Measurements from ENCODE around the gene STUB1.

The STUB1 gene

GRCh38 chr16:714558-715476, 34.6 kb downstream of the STUB1 start, which contains the start of gene METRN:
Gene METRN, plus strand, starts transcription at chr16:715118. Its CDS starts 172 bp downstream, at chr16:715290.
- peak; percentile 26 to 59 for DNase-seq

DNA sequence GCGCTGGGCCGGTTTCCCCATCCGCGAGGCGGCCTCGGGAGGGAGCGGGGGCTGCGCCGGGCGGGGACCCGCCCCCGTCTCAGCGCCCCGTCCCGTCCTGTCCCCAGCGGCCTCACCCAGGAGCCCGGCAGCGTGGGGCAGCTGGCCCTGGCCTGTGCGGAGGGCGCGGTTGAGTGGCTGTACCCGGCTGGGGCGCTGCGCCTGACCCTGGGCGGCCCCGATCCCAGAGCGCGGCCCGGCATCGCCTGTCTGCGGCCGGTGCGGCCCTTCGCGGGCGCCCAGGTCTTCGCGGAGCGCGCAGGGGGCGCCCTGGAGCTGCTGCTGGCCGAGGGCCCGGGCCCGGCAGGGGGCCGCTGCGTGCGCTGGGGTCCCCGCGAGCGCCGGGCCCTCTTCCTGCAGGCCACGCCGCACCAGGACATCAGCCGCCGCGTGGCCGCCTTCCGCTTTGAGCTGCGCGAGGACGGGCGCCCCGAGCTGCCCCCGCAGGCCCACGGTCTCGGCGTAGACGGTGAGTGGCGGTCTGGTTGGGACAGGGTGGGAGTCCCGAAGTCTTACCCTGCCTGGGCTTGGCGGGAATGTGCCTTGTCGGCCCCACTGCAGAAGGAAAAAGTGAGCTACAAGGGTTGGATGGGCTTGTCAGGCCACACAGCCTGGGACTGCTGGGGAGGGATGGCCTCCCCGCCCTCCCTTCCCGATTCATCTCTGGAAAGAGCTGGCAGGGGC, 35.4 kb downstream of the STUB1 start:
- no peak for DNase-seq

- DNase-seq, result no peak
These were observed 36.0 kb downstream of the STUB1 start for GRCh38 chr16:716200-716568.

DNA sequence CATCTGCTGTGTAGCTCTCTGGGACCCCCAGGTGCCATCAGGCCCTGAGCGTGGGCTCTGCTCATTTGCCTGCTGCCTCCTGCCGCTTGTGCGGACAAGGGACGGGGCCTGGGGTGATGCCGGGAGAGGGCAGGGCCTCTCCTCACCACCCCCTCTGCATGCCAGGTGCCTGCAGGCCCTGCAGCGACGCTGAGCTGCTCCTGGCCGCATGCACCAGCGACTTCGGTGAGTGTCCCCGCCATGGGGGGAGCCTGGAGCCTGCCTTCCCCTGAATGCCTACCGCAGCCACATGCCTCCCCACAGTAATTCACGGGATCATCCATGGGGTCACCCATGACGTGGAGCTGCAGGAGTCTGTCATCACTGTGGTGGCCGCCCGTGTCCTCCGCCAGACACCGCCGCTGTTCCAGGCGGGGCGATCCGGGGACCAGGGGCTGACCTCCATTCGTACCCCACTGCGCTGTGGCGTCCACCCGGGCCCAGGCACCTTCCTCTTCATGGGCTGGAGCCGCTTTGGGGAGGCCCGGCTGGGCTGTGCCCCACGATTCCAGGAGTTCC, 36.6 kb downstream of the STUB1 start:
- no peak for DNase-seq

DNA sequence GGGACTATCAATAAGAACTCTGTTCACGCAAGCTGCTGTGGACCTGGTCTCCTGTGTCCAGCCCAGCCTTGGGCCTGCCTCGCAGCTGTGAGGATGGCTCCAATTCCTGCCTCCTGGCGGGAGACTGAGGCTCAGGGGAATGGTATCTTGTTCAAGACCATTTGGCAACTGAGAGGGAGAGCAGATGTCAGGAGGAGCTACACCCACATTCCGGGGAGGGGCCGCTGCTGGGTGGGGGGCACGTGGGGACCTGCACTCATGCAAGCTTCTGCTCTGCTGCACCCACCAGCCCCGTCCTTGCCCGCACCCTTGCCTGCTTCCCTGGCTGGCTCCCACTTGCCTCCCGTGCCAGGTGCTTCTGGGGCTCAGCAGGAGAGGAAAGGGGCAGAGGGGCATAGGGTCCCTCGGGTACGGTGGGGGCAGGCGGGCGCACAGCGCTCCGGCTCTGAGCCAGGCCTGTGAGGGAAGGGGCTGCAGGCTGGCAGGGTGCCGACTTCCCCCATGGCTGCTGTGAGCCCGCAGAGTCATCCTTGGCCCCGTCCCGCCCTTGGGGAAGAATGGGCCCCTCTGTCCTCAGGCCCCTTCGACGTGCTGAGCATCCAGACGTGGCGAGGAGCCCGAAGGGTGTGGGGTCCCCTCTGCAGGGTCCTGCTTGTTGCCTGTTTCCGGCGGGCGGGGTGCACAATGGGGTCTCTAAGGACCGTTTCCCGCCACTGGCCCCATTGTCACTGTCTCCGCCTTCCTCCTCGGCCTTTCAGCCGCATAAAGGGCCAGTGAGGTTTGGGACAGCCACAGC, 37.4 kb downstream of the STUB1 start:
- DNase-seq, result no peak

GRCh38 chr16:718389-718788, 38.2 kb downstream of the STUB1 start:
- DNase-seq, result no peak

- DNase-seq, result no peak
These were observed 38.7 kb downstream of the STUB1 start for GRCh38 chr16:718922-719321.

- DNase-seq, result no peak
These were observed 39.7 kb downstream of the STUB1 start for GRCh38 chr16:719815-720446.

- no peak for DNase-seq
These were observed 40.3 kb downstream of the STUB1 start for GRCh38 chr16:720447-720989.

DNA sequence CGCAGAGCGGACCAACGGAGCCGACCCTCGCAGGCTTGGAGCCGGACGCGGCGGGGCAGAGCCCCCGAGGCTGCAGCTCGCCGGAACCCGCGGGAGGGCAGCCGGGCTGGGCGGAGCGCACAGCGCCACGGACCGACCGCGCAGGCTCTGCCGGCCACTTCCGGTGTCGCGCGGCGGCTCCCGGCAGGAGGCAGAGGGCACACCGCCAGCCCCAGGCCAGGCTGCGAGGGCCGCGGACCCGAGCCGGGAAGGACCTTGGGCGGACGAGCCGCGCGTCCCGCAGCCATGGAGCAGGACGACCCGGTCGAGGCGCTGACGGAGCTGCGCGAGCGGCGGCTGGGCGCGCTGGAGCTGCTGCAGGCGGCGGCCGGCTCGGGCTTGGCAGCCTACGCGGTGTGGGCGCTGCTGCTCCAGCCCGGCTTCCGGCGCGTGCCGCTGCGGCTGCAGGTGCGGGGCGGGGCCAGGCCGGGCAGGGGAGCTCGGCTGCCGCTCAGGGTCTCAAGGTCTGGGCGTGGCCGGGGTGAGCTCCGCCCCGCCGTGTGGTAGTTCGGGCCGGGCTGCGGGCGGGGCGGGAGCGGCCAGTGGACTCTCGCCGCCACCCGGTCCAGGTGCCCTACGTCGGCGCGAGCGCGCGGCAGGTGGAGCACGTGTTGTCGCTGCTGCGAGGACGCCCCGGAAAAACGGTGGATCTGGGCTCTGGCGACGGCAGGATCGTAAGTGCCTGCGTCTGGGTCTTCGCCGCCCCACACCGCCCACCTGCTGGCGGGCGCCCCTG, 41.0 kb downstream of the STUB1 start, which contains the start of gene ANTKMT:
TSS of gene ANTKMT (plus strand) at position 157 of the 775 bp plus-strand sequence. CDS start at position 286, 129 bp downstream.
- DNase-seq, result peak in 1 of 2 donors; percentile 46

GRCh38 chr16:721765-722540, 41.7 kb downstream of the STUB1 start:
- no peak for DNase-seq

- no peak for DNase-seq
These were observed 42.8 kb downstream of the STUB1 start for GRCh38 chr16:722835-723633.

DNA sequence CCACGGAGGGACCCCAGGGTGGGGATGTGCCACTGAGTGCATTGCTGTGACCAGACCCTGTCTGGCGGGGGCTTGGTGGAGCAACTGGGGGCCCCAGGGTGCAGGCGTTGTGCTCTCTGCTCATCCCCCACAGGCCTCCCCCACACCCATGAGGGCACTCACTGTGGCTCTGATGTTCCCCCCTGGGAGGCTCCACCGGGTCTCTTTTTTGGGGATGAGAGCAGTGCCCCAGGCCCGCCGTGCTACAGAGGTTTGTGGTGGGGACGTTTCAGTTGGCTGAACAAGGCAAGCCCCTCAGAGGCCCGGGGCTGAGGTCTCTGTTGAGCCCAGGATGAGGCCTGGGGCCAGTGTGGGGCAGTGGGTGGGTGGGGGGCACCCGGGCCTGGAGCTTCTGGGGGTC, 43.5 kb downstream of the STUB1 start:
- DNase-seq, result no peak

DNA sequence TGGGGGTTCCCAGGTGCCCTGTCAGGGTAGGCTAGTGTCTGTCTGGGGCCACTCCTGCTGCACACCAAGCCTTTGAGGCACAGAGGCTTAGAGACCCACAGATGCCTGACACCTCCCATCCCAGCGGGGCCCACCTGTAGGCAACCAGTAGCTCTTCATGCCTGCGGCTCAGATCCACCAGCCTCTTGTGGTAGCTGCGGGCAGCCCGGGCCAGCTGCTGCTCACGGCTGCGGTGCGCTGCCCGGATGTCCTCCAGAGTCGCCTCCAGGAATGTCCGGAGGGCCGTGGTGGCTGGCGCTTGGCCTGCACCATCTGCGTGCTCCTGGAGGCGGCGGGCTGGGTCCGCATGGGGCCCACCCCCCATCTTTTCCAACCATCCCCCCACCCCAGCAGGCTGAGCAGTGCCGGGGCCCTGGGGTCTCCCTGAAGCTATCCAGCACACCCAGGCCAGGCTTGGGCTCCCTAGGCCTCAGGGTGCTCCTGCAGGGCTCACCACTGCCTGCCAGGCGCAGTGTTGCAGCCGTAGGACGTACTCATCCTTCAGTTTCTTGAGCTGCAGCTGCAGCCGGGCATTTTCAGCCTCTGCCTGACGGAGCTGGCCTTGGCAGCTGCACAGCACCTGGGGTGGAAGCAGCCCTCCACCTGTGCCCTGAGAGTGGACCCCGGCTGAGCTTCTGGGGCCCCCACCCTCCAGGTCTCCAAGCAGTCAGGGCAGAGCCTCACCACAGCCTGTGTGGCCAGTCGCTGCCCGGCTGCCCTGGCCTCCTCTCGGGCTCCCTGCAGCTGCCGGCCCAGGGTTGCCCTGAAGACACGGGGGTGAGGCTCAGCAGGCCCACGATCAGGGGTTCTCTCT, 44.2 kb downstream of the STUB1 start:
- DNase-seq, result no peak

GRCh38 chr16:725041-725376, 44.8 kb downstream of the STUB1 start:
- no peak for DNase-seq

GRCh38 chr16:725463-726187, 45.4 kb downstream of the STUB1 start:
- no peak for DNase-seq

DNA sequence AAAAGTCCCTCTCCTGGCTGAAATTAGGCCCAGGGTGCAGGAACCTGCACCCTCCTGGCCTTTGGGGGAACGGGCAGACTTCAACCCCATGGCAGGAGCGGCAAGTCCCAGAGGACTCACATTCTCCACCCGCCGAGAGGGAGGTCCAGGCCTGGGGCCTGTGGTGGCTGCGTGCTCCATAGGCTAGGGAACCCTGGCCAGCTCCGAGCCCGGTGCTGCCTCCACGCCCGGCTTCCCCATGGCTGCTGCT, 45.9 kb downstream of the STUB1 start:
- DNase-seq, result no peak

Data from bone marrow (tissue), 2 donors.